GM10248 (cell line): ENCODE results near the gene ABRACL.
"Not testable (repeated sequence)": the region's sequence is repeated elsewhere in the genome, so short reads cannot be mapped to it uniquely, and the experiment has no call there.

ENCODE experiments used
- CTCF ChIA-PET: fragments of 300-600 bp; sonication (Branson Sonifier 250); formaldehyde crosslinking; extraction: SDS; loops from one replicate; lab custom pipeline; 2021; ENCODE audit warnings: antibody characterized with exemption; lab: Yijun Ruan, JAX
- POLR2A ChIA-PET: fragments of 350-650 bp; sonication (Branson Sonifier 250); formaldehyde crosslinking; extraction: SDS; loops from one replicate; lab custom pipeline; 2020; ENCODE audit warnings: antibody characterized with exemption; lab: Yijun Ruan, JAX
- DNase-seq: peaks from one replicate; pipeline ENCODE4 v3.0.0; 2012; ENCODE audit errors: extremely low spot score
- TF ChIP-seq, protein P1 (sequence below): IDR thresholded peaks from 2 replicates; pipeline ENCODE4 v1.5.1; 2012; ENCODE audit warnings: mild to moderate bottlenecking, low read depth; ENCODE audit errors: extremely low read depth, missing control alignments, control extremely low read depth

Gene ABRACL

GRCh38 chr6:139017227-139017626 lies 11.3 kb upstream of the ABRACL start:
- CTCF ChIA-PET, result interaction anchor here (0.9 to 4.4 kb wide), 5 partner anchors 10 to 196 kb away, joined by 3 to 27 read pairs (median 8); partner anchors contain the start of gene REPS1
- DNase-seq, result no peak
- TF ChIP-seq, protein P1, sequence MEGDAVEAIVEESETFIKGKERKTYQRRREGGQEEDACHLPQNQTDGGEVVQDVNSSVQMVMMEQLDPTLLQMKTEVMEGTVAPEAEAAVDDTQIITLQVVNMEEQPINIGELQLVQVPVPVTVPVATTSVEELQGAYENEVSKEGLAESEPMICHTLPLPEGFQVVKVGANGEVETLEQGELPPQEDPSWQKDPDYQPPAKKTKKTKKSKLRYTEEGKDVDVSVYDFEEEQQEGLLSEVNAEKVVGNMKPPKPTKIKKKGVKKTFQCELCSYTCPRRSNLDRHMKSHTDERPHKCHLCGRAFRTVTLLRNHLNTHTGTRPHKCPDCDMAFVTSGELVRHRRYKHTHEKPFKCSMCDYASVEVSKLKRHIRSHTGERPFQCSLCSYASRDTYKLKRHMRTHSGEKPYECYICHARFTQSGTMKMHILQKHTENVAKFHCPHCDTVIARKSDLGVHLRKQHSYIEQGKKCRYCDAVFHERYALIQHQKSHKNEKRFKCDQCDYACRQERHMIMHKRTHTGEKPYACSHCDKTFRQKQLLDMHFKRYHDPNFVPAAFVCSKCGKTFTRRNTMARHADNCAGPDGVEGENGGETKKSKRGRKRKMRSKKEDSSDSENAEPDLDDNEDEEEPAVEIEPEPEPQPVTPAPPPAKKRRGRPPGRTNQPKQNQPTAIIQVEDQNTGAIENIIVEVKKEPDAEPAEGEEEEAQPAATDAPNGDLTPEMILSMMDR, result no peak
- POLR2A ChIA-PET, result no interaction called here

GRCh38 chr6:139019722-139020121 lies 8.8 kb upstream of the ABRACL start:
- CTCF ChIA-PET, result no interaction called here
- DNase-seq, result no peak

GRCh38 chr6:139020689-139021088 lies 7.9 kb upstream of the ABRACL start:
- TF ChIP-seq, protein P1, result no peak
- no peak for DNase-seq
- ChIA-PET POLR2A (no interaction called here), CTCF (interaction anchor here (1.4 to 1.7 kb wide), 2 partner anchors 32 to 34 kb away, joined by 3 to 5 read pairs; partner anchors contain the start of gene REPS1)

More at GRCh38 chr6:139019722-139020121, 8.8 kb upstream of the ABRACL start:
- POLR2A ChIA-PET, result no interaction called here
- TF ChIP-seq, protein P1, result no peak

GRCh38 chr6:139025416-139025815 lies 3.1 kb upstream of the ABRACL start:
- DNase-seq, CTCF ChIA-PET, POLR2A ChIA-PET: not testable (repeated sequence)

DNA sequence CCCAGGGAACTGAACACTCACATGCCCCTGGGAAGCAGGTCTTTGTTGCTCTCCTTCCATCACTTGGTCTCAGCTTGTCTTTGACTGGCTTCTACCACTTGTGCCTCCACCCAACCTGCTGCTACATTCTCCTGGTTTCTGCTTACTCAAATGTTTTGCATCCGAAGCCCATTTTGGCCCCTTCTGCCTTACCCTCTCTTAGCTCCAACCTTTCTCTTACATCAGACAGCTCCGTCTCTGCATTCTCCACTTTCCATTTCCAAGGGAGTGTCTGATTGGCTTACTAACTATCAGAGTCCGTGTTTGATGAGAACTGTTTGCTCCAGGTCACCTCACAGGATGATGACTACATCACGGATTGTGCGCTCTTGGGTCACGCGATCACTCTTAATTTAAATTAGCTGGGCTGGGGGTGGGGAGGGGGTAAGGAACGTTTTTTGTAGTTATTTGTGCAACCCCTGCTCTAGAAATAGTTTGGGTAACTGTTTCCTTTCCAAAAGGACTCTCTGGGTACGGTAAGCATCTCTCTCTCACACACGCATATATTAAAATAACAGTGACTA lies 844 bp upstream of the ABRACL start:
- CTCF ChIA-PET, result interaction anchor here (1.3 to 2.1 kb wide), 3 partner anchors 11 to 52 kb away, joined by 3 to 6 read pairs (median 4); no protein-coding TSS in a partner anchor
- POLR2A ChIA-PET, result interaction anchor here (0.6 to 0.8 kb wide), 2 partner anchors 289 to 347 kb away, joined by 3 read pairs; partner anchors contain the start of gene CITED2
- TF ChIP-seq, protein P1, result no peak
- DNase-seq, result peak; percentile 51

DNA sequence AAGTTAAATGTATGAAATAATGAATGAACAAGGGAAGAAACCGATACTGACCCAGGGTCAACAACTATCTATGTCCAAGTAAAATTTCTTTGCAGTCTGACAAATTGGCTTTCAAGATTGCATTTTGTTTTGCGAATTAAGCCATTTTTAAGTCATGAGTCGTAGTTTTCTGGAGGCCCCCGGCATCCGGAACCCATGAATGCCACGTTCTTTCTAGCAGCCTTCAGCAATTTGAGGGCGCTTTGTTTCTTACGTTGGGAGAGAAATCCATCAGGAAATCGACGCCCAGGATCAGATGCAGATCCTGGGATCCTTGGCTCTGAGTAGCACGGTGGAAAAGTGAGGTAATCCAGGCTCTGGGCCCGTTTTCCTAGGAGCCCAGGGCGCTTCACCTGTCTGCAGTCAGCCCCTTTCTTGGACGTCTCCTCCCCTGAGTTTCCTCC lies 309 bp upstream of the ABRACL start:
- TF ChIP-seq, protein P1, result no peak
- DNase-seq, result no peak
- ChIA-PET CTCF (interaction anchor here (1.9 to 2.1 kb wide), 2 partner anchors 11 to 52 kb away, joined by 4 to 6 read pairs; no protein-coding TSS in a partner anchor), POLR2A (interaction anchor here (0.6 kb wide), 2 partner anchors 21 to 289 kb away, joined by 3 to 4 read pairs; no protein-coding TSS in a partner anchor)
